Measurements from ENCODE around the gene ISL2. TPM values are rescaled to one million over a fixed set of nuclear protein-coding genes. Genes with fewer than 3 reads are reported as not detected.

ISL2 gene
- total RNA-seq, 1 donor from 2014 or later: 78.7 TPM

DNA sequence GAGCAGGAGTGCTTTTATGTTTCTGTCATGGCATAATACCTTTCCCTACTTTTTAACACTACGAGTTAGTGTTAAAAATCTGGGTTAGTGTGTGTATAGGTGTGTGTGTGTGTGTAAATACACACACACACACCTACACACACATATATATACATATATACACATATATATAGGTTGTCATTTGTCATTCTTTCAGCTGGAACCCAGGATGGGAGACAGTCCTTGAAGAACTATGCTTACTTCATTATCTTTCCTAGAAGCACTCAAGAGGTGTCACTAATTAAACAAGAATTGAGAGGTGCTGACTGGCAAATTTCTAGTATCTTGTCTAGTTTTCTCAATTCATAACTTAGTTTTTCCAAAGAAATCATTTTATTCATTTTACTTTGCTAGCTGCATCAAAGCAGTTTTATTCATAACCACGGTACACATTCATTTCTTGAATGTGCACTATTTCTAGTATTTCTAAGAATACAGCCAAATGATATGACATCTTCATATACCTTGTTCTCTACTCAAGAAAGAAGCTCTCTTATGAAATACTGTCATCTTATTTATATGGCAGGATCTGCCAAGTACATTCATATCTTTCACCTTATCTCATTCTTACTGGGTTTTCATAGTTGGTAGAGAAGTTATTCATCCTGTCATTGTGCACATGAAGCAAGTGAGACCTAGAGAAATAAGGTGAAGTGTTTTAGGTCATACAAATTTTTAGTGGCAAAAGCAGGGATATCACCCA, 46.6 kb downstream of the ISL2 start:
- H3K4me3 Mint-ChIP-seq (ENCODE audit: unreplicated experiment): no peak overlapping the region
- no peak for DNase-seq
- H3K27ac Mint-ChIP-seq (ENCODE audit: unreplicated experiment): no peak overlapping the region
- no peaks in the 10 kb centered on the region for H3K4me1 Mint-ChIP-seq (ENCODE audit: low read depth, unreplicated experiment)
- TF ChIP-seq, protein P1, sequence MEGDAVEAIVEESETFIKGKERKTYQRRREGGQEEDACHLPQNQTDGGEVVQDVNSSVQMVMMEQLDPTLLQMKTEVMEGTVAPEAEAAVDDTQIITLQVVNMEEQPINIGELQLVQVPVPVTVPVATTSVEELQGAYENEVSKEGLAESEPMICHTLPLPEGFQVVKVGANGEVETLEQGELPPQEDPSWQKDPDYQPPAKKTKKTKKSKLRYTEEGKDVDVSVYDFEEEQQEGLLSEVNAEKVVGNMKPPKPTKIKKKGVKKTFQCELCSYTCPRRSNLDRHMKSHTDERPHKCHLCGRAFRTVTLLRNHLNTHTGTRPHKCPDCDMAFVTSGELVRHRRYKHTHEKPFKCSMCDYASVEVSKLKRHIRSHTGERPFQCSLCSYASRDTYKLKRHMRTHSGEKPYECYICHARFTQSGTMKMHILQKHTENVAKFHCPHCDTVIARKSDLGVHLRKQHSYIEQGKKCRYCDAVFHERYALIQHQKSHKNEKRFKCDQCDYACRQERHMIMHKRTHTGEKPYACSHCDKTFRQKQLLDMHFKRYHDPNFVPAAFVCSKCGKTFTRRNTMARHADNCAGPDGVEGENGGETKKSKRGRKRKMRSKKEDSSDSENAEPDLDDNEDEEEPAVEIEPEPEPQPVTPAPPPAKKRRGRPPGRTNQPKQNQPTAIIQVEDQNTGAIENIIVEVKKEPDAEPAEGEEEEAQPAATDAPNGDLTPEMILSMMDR (IDR thresholded peaks at IDR 0.05; ENCODE audit: partially characterized antibody, unreplicated experiment): no peak
- peaks cover 5% of the 10 kb centered on the region for H3K36me3 Mint-ChIP-seq (ENCODE audit: unreplicated experiment)
- peaks cover 2% of the 10 kb centered on the region for H3K27me3 Mint-ChIP-seq (ENCODE audit: unreplicated experiment)
- H3K9me3 Mint-ChIP-seq (ENCODE audit: unreplicated experiment): no peaks in the 10 kb centered on the region

DNA sequence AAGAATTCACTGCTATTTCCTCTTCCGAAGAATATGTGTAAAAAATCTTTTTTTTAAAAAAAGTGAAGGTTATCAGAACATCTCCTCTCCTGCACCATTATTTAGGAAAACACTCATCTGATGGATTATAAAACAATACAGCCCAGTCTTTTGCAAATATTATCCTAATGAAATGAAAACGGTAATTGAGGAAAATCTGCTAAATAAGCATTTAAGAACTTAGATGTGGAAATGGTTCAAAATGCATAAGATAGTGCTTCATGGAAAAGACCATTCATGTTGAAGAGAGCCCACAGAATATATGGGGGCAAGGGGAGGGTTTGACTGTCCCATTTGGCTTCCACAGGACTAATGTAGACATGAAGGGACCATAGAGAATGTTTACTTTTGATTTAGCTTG, 47.8 kb downstream of the ISL2 start:
- Mint-ChIP-seq H3K4me1 (ENCODE audit: low read depth, unreplicated experiment) (no peaks in the 10 kb centered on the region), H3K36me3 (ENCODE audit: unreplicated experiment) (peaks cover 9% of the 10 kb centered on the region), H3K9me3 (ENCODE audit: unreplicated experiment) (peaks cover 2% of the 10 kb centered on the region), H3K27me3 (ENCODE audit: unreplicated experiment) (peaks cover 2% of the 10 kb centered on the region), H3K27ac (ENCODE audit: unreplicated experiment) (no peak overlapping the region), H3K4me3 (ENCODE audit: unreplicated experiment) (no peak overlapping the region)
- no peak for DNase-seq
- TF ChIP-seq, protein P1 (IDR thresholded peaks at IDR 0.05; ENCODE audit: partially characterized antibody, unreplicated experiment): no peak

DNA sequence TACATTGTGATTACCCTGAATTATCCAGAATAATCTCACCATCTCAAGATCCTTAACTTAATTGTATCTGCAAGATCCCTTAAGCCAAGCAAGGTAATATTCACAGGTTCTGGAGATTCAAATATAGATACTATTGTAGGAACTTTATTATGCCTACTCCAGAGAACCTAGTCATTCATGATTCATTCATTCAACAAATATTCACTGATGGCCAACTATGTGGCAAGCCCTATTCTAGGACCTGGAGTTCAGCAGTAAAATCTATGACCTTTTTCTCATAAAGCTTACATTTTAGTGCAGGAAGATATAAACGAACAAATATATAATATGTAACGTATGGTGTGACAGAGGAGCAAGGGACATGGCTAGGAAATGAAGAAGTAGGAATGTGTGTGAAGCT, 49.6 kb downstream of the ISL2 start:
- Mint-ChIP-seq H3K4me1 (ENCODE audit: low read depth, unreplicated experiment) (no peaks in the 10 kb centered on the region), H3K27ac (ENCODE audit: unreplicated experiment) (no peak overlapping the region), H3K4me3 (ENCODE audit: unreplicated experiment) (no peak overlapping the region), H3K9me3 (ENCODE audit: unreplicated experiment) (peaks cover 2% of the 10 kb centered on the region), H3K36me3 (ENCODE audit: unreplicated experiment) (peaks cover 4% of the 10 kb centered on the region), H3K27me3 (ENCODE audit: unreplicated experiment) (no peaks in the 10 kb centered on the region)
- no peak for DNase-seq
- TF ChIP-seq, protein P1 (IDR thresholded peaks at IDR 0.05; ENCODE audit: partially characterized antibody, unreplicated experiment): no peak

DNA sequence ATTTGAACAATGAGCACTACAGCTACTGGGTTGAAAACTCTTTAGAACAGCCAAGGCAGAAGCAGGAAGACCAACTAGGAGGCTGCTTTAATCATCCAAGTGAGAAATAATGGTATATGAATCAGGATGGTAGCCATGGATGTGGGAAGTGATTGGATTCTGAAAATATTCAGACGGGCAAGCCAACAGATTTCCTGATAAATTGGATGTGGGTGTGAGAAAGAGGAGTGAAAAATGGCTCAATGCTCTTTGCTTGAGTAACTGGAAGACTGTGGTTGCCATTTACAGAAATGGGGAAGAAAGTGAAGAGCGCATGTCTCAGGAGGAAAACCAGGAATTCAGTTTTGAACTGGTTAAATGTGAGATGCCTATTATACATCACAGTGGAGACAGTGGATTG, 50.4 kb downstream of the ISL2 start:
- no peaks in the 10 kb centered on the region for H3K27me3 Mint-ChIP-seq (ENCODE audit: unreplicated experiment)
- DNase-seq: no peak
- no peak overlapping the region for H3K27ac Mint-ChIP-seq (ENCODE audit: unreplicated experiment)
- TF ChIP-seq, protein P1 (IDR thresholded peaks at IDR 0.05; ENCODE audit: partially characterized antibody, unreplicated experiment): no peak
- H3K4me3 Mint-ChIP-seq (ENCODE audit: unreplicated experiment): no peak overlapping the region
- peaks cover 2% of the 10 kb centered on the region for H3K9me3 Mint-ChIP-seq (ENCODE audit: unreplicated experiment)
- H3K4me1 Mint-ChIP-seq (ENCODE audit: low read depth, unreplicated experiment): no peaks in the 10 kb centered on the region
- H3K36me3 Mint-ChIP-seq (ENCODE audit: unreplicated experiment): peaks cover 4% of the 10 kb centered on the region

DNA sequence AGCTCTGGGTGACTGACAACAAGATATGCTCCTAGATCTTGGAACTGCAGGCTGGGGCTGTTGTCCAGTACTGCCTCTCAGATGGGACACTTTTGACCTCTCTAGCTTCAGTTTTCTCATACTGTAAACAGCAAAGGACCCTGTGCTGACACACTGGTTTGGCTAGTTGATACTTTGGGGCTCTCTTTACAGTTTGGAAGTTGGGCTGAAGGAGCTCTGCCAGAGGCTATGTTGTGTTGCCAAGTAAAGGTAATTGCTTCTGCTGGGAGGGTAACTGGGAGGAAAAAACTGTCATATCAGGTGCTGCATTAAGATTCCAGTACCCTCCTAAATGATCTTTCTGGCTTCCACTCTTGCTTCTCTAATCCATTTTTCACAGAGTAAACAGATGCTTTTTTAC, 54.0 kb downstream of the ISL2 start:
- peaks cover 2% of the 10 kb centered on the region for H3K9me3 Mint-ChIP-seq (ENCODE audit: unreplicated experiment)
- H3K27ac Mint-ChIP-seq (ENCODE audit: unreplicated experiment): no peak overlapping the region
- H3K4me1 Mint-ChIP-seq (ENCODE audit: low read depth, unreplicated experiment): no peaks in the 10 kb centered on the region
- DNase-seq: no peak
- peaks cover 4% of the 10 kb centered on the region for H3K36me3 Mint-ChIP-seq (ENCODE audit: unreplicated experiment)
- TF ChIP-seq, protein P1 (IDR thresholded peaks at IDR 0.05; ENCODE audit: partially characterized antibody, unreplicated experiment): no peak
- no peaks in the 10 kb centered on the region for H3K27me3 Mint-ChIP-seq (ENCODE audit: unreplicated experiment)
- no peak overlapping the region for H3K4me3 Mint-ChIP-seq (ENCODE audit: unreplicated experiment)
